Mammary epithelial cell (primary cell): ENCODE data around the gene GMEB1.

ENCODE experiments used
- EZH2 ChIP-seq: IDR thresholded peaks from 2 replicates; pipeline ENCODE4 v1.6.1; 2012; ENCODE audit warnings: low read length, inconsistent platforms, borderline replicate concordance
- TF ChIP-seq, protein P1 (sequence below), 2 donors: IDR thresholded peaks in 1 of 2; conservative IDR thresholded peaks in 1 of 2; 2 replicates each; pipeline ENCODE4 v1.5.1; 2011 to 2012; ENCODE audit warnings: inconsistent platforms in 2 of 2, low read length in 2 of 2, mild to moderate bottlenecking in 2 of 2, control low read depth in 1 of 2, low read depth in 1 of 2; ENCODE audit not compliant: insufficient read depth in 1 of 2; ENCODE audit errors: extremely low read depth in 1 of 2

DNA sequence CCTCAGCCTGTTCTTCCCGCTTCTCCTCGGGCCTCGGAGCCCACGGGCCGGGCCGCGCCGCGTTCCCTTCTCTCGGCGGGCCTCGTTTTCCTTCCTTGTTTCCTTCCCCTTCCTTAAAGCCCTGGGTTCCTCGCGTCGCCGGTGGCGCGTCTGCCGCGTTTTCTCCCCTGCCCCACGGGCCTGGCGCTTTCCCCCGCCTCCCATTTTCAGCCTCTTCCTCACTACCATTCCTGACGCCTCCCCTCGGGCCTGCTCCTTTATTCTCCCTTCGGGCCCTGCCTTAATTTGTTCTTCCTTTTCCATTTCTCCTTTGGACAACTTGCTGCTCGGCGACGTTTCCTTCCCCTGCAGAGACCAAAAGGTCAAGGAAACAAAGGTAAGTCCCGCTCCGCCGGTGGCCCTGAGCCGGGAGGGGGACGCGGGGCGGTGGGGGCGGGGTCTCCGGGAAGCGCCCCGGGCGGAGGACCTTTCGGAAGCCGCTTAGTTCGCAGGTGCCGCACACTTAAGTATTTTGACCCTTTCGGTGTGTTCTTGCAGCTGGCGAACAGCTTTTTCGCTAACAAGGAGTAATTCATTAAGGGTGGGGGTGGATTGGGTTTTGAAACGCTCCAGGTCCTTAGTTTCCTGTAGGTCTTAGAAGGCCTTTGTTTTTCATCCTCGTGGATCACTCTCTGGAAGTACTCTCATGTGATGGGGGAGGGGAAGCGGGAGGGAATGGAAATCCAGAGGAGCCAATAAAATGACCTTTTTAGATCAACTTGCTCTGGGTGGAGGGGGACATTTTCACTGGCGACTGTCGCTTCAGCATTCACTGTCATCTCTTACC, 68.9 kb downstream of the GMEB1 start:
- no peak for TF ChIP-seq EZH2
- TF ChIP-seq, protein P1, sequence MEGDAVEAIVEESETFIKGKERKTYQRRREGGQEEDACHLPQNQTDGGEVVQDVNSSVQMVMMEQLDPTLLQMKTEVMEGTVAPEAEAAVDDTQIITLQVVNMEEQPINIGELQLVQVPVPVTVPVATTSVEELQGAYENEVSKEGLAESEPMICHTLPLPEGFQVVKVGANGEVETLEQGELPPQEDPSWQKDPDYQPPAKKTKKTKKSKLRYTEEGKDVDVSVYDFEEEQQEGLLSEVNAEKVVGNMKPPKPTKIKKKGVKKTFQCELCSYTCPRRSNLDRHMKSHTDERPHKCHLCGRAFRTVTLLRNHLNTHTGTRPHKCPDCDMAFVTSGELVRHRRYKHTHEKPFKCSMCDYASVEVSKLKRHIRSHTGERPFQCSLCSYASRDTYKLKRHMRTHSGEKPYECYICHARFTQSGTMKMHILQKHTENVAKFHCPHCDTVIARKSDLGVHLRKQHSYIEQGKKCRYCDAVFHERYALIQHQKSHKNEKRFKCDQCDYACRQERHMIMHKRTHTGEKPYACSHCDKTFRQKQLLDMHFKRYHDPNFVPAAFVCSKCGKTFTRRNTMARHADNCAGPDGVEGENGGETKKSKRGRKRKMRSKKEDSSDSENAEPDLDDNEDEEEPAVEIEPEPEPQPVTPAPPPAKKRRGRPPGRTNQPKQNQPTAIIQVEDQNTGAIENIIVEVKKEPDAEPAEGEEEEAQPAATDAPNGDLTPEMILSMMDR (conservative IDR thresholded peaks at IDR 0.05 in 1 of 2, IDR thresholded peaks at IDR 0.05 in 1 of 2; ENCODE audit: extremely low read depth in 1 of 2, insufficient read depth in 1 of 2, low read depth in 1 of 2, low read length in 2 of 2) = no peak
